HEK293 (cell line): Measurements from ENCODE around the gene MKRN1.

Source experiments
- CTCF ChIA-PET: fragments of 350-600 bp; formaldehyde crosslinking; extraction: SDS; loops from one replicate; lab custom pipeline; 2021; ENCODE audit warnings: antibody characterized with exemption; lab: Yijun Ruan, JAX
- POLR2A ChIA-PET: fragments of 300-600 bp; formaldehyde crosslinking; extraction: SDS; loops from one replicate; lab custom pipeline; 2020; ENCODE audit warnings: antibody characterized with exemption, inconsistent platforms; lab: Yijun Ruan, JAX
- H3K27ac ChIP-seq: fragments of 200-500 bp; sonication (Bioruptor generic); 2 replicates; pipeline ENCODE4 v1.5.1; 2014; ENCODE audit warnings: low read depth, low read length, control low read depth, inconsistent platforms; ENCODE audit errors: extremely low read depth
- H3K36me3 ChIP-seq, 2 experiments: fragments of 200-500 bp in 1 of 2; sonication (Bioruptor generic) in 1 of 2; 1 replicate in 1 of 2; 2 replicates in 1 of 2; pipeline ENCODE4 v1.5.1; 2014 to 2017; ENCODE audit warnings: inconsistent platforms in 2 of 2, low read length in 2 of 2; ENCODE audit not compliant: control insufficient read depth in 2 of 2, insufficient read depth in 1 of 2
- H3K4me1 ChIP-seq: fragments of 200-500 bp; sonication (Bioruptor generic); 2 replicates; pipeline ENCODE4 v1.5.1; 2014; ENCODE audit warnings: mild to moderate bottlenecking, low read length, inconsistent platforms; ENCODE audit not compliant: control insufficient read depth, insufficient read depth
- H3K4me3 ChIP-seq: 2 replicates; pipeline ENCODE4 v1.5.1; 2011; ENCODE audit warnings: low read depth, mild to moderate bottlenecking, control low read depth, low read length, moderate library complexity
- H3K9me3 ChIP-seq: fragments of 200-500 bp; sonication (Bioruptor generic); 2 replicates; pipeline ENCODE4 v1.5.1; 2014; ENCODE audit warnings: low read depth, low read length, inconsistent platforms; ENCODE audit not compliant: control insufficient read depth, insufficient read depth
- CTCF ChIP-seq: fragments of 450-650 bp; formaldehyde crosslinking; IDR thresholded peaks from 2 replicates; pipeline ENCODE4 v1.5.1; 2016; ENCODE audit warnings: missing biosample characterization, missing genetic modification characterization
- FEZF1 ChIP-seq: fragments of 450-650 bp; formaldehyde crosslinking; IDR thresholded peaks from 2 replicates; pipeline ENCODE4 v1.5.1; 2016; ENCODE audit warnings: missing biosample characterization, missing genetic modification characterization
- KLF8 ChIP-seq: fragments of 450-650 bp; formaldehyde crosslinking; IDR thresholded peaks from 2 replicates; pipeline ENCODE4 v1.5.1; 2016; ENCODE audit warnings: missing biosample characterization, missing genetic modification characterization
- SCRT1 ChIP-seq: fragments of 450-650 bp; formaldehyde crosslinking; IDR thresholded peaks from 2 replicates; pipeline ENCODE4 v1.5.1; 2016; ENCODE audit warnings: missing biosample characterization, missing genetic modification characterization, borderline replicate concordance
- SETDB1 ChIP-seq: IDR thresholded peaks from one replicate; pipeline ENCODE4 v1.6.1; 2017; ENCODE audit warnings: mild to moderate bottlenecking, low read length, moderate library complexity, mixed read lengths; ENCODE audit not compliant: insufficient read length
- SP2 ChIP-seq: fragments of 450-650 bp; formaldehyde crosslinking; IDR thresholded peaks from 2 replicates; pipeline ENCODE4 v1.5.1; 2016; ENCODE audit warnings: missing biosample characterization, missing genetic modification characterization
- ZNF114 ChIP-seq: fragments of 450-650 bp; formaldehyde crosslinking; IDR thresholded peaks from 2 replicates; pipeline ENCODE4 v1.5.0; 2017; ENCODE audit warnings: missing biosample characterization, missing genetic modification characterization
- ZNF2 ChIP-seq: fragments of 450-650 bp; formaldehyde crosslinking; IDR thresholded peaks from 2 replicates; pipeline ENCODE4 v1.5.1; 2016; ENCODE audit warnings: missing biosample characterization, missing genetic modification characterization
- ZNF202 ChIP-seq: fragments of 450-650 bp; formaldehyde crosslinking; IDR thresholded peaks from 2 replicates; pipeline ENCODE4 v1.5.1; 2016; ENCODE audit warnings: missing biosample characterization, missing genetic modification characterization, borderline replicate concordance
- ZNF214 ChIP-seq: fragments of 450-650 bp; formaldehyde crosslinking; IDR thresholded peaks from 2 replicates; pipeline ENCODE4 v1.5.1; 2017; ENCODE audit warnings: missing biosample characterization, mild to moderate bottlenecking, missing genetic modification characterization, borderline replicate concordance
- ZNF404 ChIP-seq: fragments of 450-650 bp; formaldehyde crosslinking; IDR thresholded peaks from 2 replicates; pipeline ENCODE4 v1.5.1; 2017; ENCODE audit warnings: missing biosample characterization, missing genetic modification characterization
- ZNF518A ChIP-seq: fragments of 450-650 bp; formaldehyde crosslinking; conservative IDR thresholded peaks from 2 replicates; pipeline ENCODE4 v1.5.1; 2016; ENCODE audit warnings: low read depth, missing biosample characterization, missing genetic modification characterization
- ZNF544 ChIP-seq: fragments of 450-650 bp; formaldehyde crosslinking; IDR thresholded peaks from 2 replicates; pipeline ENCODE4 v1.5.0; 2017; ENCODE audit warnings: missing biosample characterization, missing genetic modification characterization
- ZNF560 ChIP-seq: fragments of 450-650 bp; formaldehyde crosslinking; IDR thresholded peaks from 2 replicates; pipeline ENCODE4 v1.5.1; 2017; ENCODE audit warnings: missing biosample characterization, missing genetic modification characterization, borderline replicate concordance
- ZNF768 ChIP-seq: fragments of 450-650 bp; formaldehyde crosslinking; IDR thresholded peaks from 2 replicates; pipeline ENCODE4 v1.5.1; 2018; ENCODE audit warnings: missing biosample characterization, mild to moderate bottlenecking, missing genetic modification characterization
- ZNF776 ChIP-seq: fragments of 450-650 bp; formaldehyde crosslinking; IDR thresholded peaks from 2 replicates; pipeline ENCODE4 v1.5.0; 2017; ENCODE audit warnings: missing biosample characterization, missing genetic modification characterization, borderline replicate concordance
- ZNF777 ChIP-seq: fragments of 450-650 bp; formaldehyde crosslinking; IDR thresholded peaks from 2 replicates; pipeline ENCODE4 v1.5.1; 2017; ENCODE audit warnings: missing biosample characterization, missing genetic modification characterization, borderline replicate concordance
- ZSCAN16 ChIP-seq: fragments of 450-650 bp; formaldehyde crosslinking; IDR thresholded peaks from 2 replicates; pipeline ENCODE4 v1.5.1; 2016; ENCODE audit warnings: missing biosample characterization, missing genetic modification characterization
- TF ChIP-seq, protein P1 (sequence below): fragments of 450-650 bp; formaldehyde crosslinking; IDR thresholded peaks from 2 replicates; pipeline ENCODE4 v1.5.1; 2016; ENCODE audit warnings: missing biosample characterization, missing genetic modification characterization
- TF ChIP-seq, protein P2 (sequence below): fragments of 450-650 bp; formaldehyde crosslinking; IDR thresholded peaks from 2 replicates; pipeline ENCODE4 v1.5.1; 2016; ENCODE audit warnings: missing biosample characterization, missing genetic modification characterization
- TF ChIP-seq, protein P3 (sequence below): fragments of 450-650 bp; formaldehyde crosslinking; IDR thresholded peaks from 2 replicates; pipeline ENCODE4 v1.5.1; 2016; ENCODE audit warnings: missing biosample characterization, missing genetic modification characterization

The MKRN1 gene

DNA sequence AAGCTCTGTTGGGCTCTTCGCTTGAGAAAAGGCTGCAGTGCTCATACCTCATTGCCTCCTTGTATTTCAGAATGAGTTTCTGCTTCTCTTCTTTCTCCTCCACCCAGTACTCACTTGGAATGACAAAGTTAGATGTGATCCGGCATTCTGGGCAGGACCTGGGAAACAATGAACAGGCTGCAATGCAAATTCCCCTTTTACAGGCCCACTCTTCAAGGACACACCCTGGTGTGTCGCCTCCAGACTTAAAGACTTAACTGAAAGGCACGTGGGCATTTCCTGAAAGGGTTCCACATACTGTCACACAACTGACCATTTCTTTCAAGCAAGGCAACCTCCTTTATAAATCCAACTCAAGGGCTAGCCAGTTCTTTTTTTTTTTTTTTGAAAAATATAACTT is 23.6 kb downstream of the MKRN1 start:
- no peaks in the 10 kb centered on the region for H3K9me3 ChIP-seq
- CTCF ChIA-PET, result interaction anchor here (0.7 to 3.1 kb wide), 3 partner anchors 12 to 398 kb away, joined by 3 to 15 read pairs (median 5); no protein-coding TSS in a partner anchor
- H3K4me1 ChIP-seq, result no peaks in the 10 kb centered on the region
- H3K27ac ChIP-seq, result no peak overlapping the region
- no peak overlapping the region for H3K4me3 ChIP-seq
- no peak for TF ChIP-seq ZNF560
- TF ChIP-seq ZNF768, result no peak
- no peak for TF ChIP-seq ZNF114
- no peak for TF ChIP-seq ZNF544
- no peak for TF ChIP-seq ZSCAN16
- no peak for TF ChIP-seq ZNF2 (tag by site-specific recombination)
- no peak for TF ChIP-seq ZNF776 (tag by site-specific recombination)
- peaks cover 0 to 69% of the 10 kb centered on the region in 2 experiments; a peak in 2 of 3 replicates for H3K36me3 ChIP-seq
- POLR2A ChIA-PET, result no interaction called here

DNA sequence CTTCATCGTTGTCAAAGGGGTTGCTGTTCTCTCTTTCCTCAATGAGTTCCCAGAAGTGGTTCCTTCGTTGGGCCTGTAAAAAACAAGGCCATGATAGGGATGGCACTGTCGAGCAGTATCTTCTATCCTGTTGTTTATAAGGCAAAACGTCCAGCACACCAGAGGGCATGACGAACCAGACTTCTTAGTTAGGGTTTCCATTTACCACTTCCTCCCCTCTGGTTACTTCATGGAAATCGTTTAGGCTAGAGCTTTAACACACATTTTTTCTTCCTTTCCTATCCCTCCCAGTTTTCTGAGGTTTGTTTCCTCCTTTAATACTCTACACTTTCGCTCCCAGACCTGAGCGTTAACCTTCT is 24.7 kb downstream of the MKRN1 start:
- Histone ChIP-seq H3K27ac (no peak overlapping the region), H3K4me3 (no peak overlapping the region), H3K36me3 (peaks cover 0 to 61% of the 10 kb centered on the region in 2 experiments; a peak in 1 of 3 replicates), H3K9me3 (no peaks in the 10 kb centered on the region), H3K4me1 (no peaks in the 10 kb centered on the region)
- ChIA-PET POLR2A (no interaction called here), CTCF (interaction anchor here (0.6 to 3.1 kb wide), 2 partner anchors 11 to 111 kb away, joined by 4 to 15 read pairs; no protein-coding TSS in a partner anchor)
- TF ChIP-seq ZNF777 (tag by site-specific recombination) (no peak), ZNF202 (tag by site-specific recombination) (no peak), FEZF1 (no peak), KLF8 (tag by site-specific recombination) (no peak), ZSCAN16 (no peak), ZNF518A (no peak), ZNF404 (tag by site-specific recombination) (no peak), SP2 (tag by site-specific recombination) (no peak), ZNF214 (tag by site-specific recombination) (no peak), SETDB1 (no peak), CTCF (no peak), SCRT1 (tag by site-specific recombination) (no peak)
- TF ChIP-seq, protein P1, sequence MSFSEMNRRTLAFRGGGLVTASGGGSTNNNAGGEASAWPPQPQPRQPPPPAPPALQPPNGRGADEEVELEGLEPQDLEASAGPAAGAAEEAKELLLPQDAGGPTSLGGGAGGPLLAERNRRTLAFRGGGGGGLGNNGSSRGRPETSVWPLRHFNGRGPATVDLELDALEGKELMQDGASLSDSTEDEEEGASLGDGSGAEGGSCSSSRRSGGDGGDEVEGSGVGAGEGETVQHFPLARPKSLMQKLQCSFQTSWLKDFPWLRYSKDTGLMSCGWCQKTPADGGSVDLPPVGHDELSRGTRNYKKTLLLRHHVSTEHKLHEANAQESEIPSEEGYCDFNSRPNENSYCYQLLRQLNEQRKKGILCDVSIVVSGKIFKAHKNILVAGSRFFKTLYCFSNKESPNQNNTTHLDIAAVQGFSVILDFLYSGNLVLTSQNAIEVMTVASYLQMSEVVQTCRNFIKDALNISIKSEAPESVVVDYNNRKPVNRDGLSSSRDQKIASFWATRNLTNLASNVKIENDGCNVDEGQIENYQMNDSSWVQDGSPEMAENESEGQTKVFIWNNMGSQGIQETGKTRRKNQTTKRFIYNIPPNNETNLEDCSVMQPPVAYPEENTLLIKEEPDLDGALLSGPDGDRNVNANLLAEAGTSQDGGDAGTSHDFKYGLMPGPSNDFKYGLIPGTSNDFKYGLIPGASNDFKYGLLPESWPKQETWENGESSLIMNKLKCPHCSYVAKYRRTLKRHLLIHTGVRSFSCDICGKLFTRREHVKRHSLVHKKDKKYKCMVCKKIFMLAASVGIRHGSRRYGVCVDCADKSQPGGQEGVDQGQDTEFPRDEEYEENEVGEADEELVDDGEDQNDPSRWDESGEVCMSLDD (tag by site-specific recombination), result no peak
- TF ChIP-seq, protein P2, sequence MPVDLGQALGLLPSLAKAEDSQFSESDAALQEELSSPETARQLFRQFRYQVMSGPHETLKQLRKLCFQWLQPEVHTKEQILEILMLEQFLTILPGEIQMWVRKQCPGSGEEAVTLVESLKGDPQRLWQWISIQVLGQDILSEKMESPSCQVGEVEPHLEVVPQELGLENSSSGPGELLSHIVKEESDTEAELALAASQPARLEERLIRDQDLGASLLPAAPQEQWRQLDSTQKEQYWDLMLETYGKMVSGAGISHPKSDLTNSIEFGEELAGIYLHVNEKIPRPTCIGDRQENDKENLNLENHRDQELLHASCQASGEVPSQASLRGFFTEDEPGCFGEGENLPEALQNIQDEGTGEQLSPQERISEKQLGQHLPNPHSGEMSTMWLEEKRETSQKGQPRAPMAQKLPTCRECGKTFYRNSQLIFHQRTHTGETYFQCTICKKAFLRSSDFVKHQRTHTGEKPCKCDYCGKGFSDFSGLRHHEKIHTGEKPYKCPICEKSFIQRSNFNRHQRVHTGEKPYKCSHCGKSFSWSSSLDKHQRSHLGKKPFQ, result no peak
- TF ChIP-seq, protein P3, sequence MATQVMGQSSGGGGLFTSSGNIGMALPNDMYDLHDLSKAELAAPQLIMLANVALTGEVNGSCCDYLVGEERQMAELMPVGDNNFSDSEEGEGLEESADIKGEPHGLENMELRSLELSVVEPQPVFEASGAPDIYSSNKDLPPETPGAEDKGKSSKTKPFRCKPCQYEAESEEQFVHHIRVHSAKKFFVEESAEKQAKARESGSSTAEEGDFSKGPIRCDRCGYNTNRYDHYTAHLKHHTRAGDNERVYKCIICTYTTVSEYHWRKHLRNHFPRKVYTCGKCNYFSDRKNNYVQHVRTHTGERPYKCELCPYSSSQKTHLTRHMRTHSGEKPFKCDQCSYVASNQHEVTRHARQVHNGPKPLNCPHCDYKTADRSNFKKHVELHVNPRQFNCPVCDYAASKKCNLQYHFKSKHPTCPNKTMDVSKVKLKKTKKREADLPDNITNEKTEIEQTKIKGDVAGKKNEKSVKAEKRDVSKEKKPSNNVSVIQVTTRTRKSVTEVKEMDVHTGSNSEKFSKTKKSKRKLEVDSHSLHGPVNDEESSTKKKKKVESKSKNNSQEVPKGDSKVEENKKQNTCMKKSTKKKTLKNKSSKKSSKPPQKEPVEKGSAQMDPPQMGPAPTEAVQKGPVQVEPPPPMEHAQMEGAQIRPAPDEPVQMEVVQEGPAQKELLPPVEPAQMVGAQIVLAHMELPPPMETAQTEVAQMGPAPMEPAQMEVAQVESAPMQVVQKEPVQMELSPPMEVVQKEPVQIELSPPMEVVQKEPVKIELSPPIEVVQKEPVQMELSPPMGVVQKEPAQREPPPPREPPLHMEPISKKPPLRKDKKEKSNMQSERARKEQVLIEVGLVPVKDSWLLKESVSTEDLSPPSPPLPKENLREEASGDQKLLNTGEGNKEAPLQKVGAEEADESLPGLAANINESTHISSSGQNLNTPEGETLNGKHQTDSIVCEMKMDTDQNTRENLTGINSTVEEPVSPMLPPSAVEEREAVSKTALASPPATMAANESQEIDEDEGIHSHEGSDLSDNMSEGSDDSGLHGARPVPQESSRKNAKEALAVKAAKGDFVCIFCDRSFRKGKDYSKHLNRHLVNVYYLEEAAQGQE (tag by site-specific recombination), result no peak
